ENCODE data around the gene SLK.

Gene SLK

GRCh38 chr10:104022026-104022425 is 55.1 kb downstream of the SLK start:
- in situ Hi-C loops (cut with MboI; ENCODE audit: low pct_unique_long_range_greater_than_20kb, low sequenced_read_pairs, unreplicated experiment) = no loop called here
- no peak for DNase-seq (ENCODE audit: low spot score)
- TF ChIP-seq CTCF (IDR thresholded peaks at IDR 0.05; ENCODE audit: extremely low read depth, insufficient read depth, missing control alignments) = no peak

- in situ Hi-C loops (cut with MboI; ENCODE audit: low pct_unique_long_range_greater_than_20kb, low sequenced_read_pairs, unreplicated experiment) = no loop called here
- TF ChIP-seq CTCF (IDR thresholded peaks at IDR 0.05; ENCODE audit: extremely low read depth, insufficient read depth, missing control alignments) = no peak
- DNase-seq (ENCODE audit: low spot score) = no peak
Observed at GRCh38 chr10:104025524-104025923, 58.6 kb downstream of the SLK start.

GRCh38 chr10:104026762-104027161 is 59.8 kb downstream of the SLK start:
- no peak for TF ChIP-seq CTCF (IDR thresholded peaks at IDR 0.05; ENCODE audit: extremely low read depth, insufficient read depth, missing control alignments)
- DNase-seq (ENCODE audit: low spot score) = no peak
- in situ Hi-C loops (cut with MboI; ENCODE audit: low pct_unique_long_range_greater_than_20kb, low sequenced_read_pairs, unreplicated experiment) = no loop called here

- no peak for TF ChIP-seq CTCF (IDR thresholded peaks at IDR 0.05; ENCODE audit: extremely low read depth, insufficient read depth, missing control alignments)
- no peak for DNase-seq (ENCODE audit: low spot score)
- in situ Hi-C loops (cut with MboI; ENCODE audit: low pct_unique_long_range_greater_than_20kb, low sequenced_read_pairs, unreplicated experiment) = no loop called here
Observed at GRCh38 chr10:104028146-104028545, 61.2 kb downstream of the SLK start.

- in situ Hi-C loops (cut with MboI; ENCODE audit: low pct_unique_long_range_greater_than_20kb, low sequenced_read_pairs, unreplicated experiment) = no loop called here
- DNase-seq (ENCODE audit: low spot score) = no peak
- no peak for TF ChIP-seq CTCF (IDR thresholded peaks at IDR 0.05; ENCODE audit: extremely low read depth, insufficient read depth, missing control alignments)
Observed at GRCh38 chr10:104028823-104029520, 62.0 kb downstream of the SLK start.

- no peak for TF ChIP-seq CTCF (IDR thresholded peaks at IDR 0.05; ENCODE audit: extremely low read depth, insufficient read depth, missing control alignments)
- DNase-seq (ENCODE audit: low spot score) = no peak
- in situ Hi-C loops (cut with MboI; ENCODE audit: low pct_unique_long_range_greater_than_20kb, low sequenced_read_pairs, unreplicated experiment) = no loop called here
Observed at GRCh38 chr10:104029521-104029860, 62.6 kb downstream of the SLK start.
